Tibial nerve (tissue), 4 donors: ENCODE results near the gene ADIRF. TPM values are rescaled to one million over a fixed set of nuclear protein-coding genes. Genes with fewer than 3 reads are reported as not detected.

ENCODE experiments used
- DNase-seq, 2 donors: peaks; one replicate each; pipeline ENCODE4 v3.0.0-alpha.2; 2019; ENCODE audit warnings: low spot score in 2 of 2
- H3K27ac ChIP-seq, 4 donors: fragments of 200-600 bp; sonication (generic) in 3 of 4; one replicate each; pipeline ENCODE4 v1.5.1; 2017 to 2019; ENCODE audit warnings: mild to moderate bottlenecking in 1 of 4
- H3K27me3 ChIP-seq, 2 donors: fragments of 200-600 bp; sonication (generic) in 1 of 2; one replicate each; pipeline versions ENCODE4 v1.5.1 to v1.6.0; 2017 to 2019
- H3K36me3 ChIP-seq, 3 donors: fragments of 200-600 bp; sonication (generic); one replicate each; pipeline ENCODE4 v1.5.1; 2018 to 2019
- H3K4me1 ChIP-seq, 4 donors: fragments of 200-600 bp; sonication (generic) in 3 of 4; one replicate each; pipeline ENCODE4 v1.5.1; 2017 to 2019
- H3K4me3 ChIP-seq, 4 donors: fragments of 200-600 bp; sonication (generic) in 3 of 4; one replicate each; pipeline ENCODE4 v1.5.1; 2017 to 2019; ENCODE audit warnings: mild to moderate bottlenecking in 1 of 4, moderate library complexity in 1 of 4
- H3K9me3 ChIP-seq, 4 donors: fragments of 200-600 bp; sonication (generic) in 3 of 4; one replicate each; pipeline ENCODE4 v1.5.1; 2017 to 2019
- EP300 ChIP-seq, 2 donors: sonication (generic); formaldehyde crosslinking; IDR thresholded peaks; one replicate each; pipeline ENCODE4 v1.6.1; 2017; ENCODE audit warnings: antibody characterized with exemption in 2 of 2, mild to moderate bottlenecking in 1 of 2
- POLR2A ChIP-seq, 2 donors: fragments of 450-650 bp; IDR thresholded peaks; one replicate each; pipeline ENCODE4 v1.6.1; 2017; ENCODE audit warnings: antibody characterized with exemption in 2 of 2, mild to moderate bottlenecking in 2 of 2, moderate library complexity in 2 of 2
- WGBS, 2 donors: methylation state at CpG; one replicate each; pipeline ENCODE4 v1.1.5; 2018; 5-methylcytosine and 5-hydroxymethylcytosine counted together
- total RNA-seq, 4 donors: library from RNA; depleted of rRNA; stranded (reverse); fragments of >200 nt; gene quantifications; one replicate each; pipeline ENCODE4 v1.1.0, GENCODE V29; 2016
- TF ChIP-seq, protein P1 (sequence below), 5 experiments: fragments of 200-600 bp in 3 of 5; fragments of 450-650 bp in 2 of 5; sonication (generic) in 3 of 5; IDR thresholded peaks; one replicate each; pipeline ENCODE4 v1.5.1; 2016 to 2019; ENCODE audit warnings: antibody characterized with exemption in 5 of 5, mild to moderate bottlenecking in 3 of 5, moderate library complexity in 2 of 5

The ADIRF gene
- total RNA-seq, 4 donors from 2014 or later = 703 to 1,895 (median 1,121) TPM

GRCh38 chr10:86953747-86954680, 14.3 kb upstream of the ADIRF start:
- H3K36me3 ChIP-seq = no peaks in the 10 kb centered on the region
- WGBS, 2 donors = 13 to 27% methylated on average over 13 to 14 of the region's 15 CpGs
- H3K4me1 ChIP-seq = peaks cover 3 to 62% (median 42%) of the 10 kb centered on the region in 4 donors
- peaks cover 0 to 11% (median 0%) of the 10 kb centered on the region in 4 donors for H3K9me3 ChIP-seq
- H3K27ac ChIP-seq = peak overlapping the region; percentile 66 to 94 (median 90)
- TF ChIP-seq, protein P1, sequence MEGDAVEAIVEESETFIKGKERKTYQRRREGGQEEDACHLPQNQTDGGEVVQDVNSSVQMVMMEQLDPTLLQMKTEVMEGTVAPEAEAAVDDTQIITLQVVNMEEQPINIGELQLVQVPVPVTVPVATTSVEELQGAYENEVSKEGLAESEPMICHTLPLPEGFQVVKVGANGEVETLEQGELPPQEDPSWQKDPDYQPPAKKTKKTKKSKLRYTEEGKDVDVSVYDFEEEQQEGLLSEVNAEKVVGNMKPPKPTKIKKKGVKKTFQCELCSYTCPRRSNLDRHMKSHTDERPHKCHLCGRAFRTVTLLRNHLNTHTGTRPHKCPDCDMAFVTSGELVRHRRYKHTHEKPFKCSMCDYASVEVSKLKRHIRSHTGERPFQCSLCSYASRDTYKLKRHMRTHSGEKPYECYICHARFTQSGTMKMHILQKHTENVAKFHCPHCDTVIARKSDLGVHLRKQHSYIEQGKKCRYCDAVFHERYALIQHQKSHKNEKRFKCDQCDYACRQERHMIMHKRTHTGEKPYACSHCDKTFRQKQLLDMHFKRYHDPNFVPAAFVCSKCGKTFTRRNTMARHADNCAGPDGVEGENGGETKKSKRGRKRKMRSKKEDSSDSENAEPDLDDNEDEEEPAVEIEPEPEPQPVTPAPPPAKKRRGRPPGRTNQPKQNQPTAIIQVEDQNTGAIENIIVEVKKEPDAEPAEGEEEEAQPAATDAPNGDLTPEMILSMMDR (IDR thresholded peaks at IDR 0.05) = no peak
- TF ChIP-seq POLR2A (IDR thresholded peaks at IDR 0.05) (peak in 1 of 2 donors; percentile 27), EP300 (IDR thresholded peaks at IDR 0.05) (peak in 1 of 2 donors; percentile 80)
- H3K4me3 ChIP-seq = peak overlapping the region in 1 of 4 donors; percentile 44
- no peaks in the 10 kb centered on the region for H3K27me3 ChIP-seq
- peak; percentile 51 to 60 for DNase-seq

DNA sequence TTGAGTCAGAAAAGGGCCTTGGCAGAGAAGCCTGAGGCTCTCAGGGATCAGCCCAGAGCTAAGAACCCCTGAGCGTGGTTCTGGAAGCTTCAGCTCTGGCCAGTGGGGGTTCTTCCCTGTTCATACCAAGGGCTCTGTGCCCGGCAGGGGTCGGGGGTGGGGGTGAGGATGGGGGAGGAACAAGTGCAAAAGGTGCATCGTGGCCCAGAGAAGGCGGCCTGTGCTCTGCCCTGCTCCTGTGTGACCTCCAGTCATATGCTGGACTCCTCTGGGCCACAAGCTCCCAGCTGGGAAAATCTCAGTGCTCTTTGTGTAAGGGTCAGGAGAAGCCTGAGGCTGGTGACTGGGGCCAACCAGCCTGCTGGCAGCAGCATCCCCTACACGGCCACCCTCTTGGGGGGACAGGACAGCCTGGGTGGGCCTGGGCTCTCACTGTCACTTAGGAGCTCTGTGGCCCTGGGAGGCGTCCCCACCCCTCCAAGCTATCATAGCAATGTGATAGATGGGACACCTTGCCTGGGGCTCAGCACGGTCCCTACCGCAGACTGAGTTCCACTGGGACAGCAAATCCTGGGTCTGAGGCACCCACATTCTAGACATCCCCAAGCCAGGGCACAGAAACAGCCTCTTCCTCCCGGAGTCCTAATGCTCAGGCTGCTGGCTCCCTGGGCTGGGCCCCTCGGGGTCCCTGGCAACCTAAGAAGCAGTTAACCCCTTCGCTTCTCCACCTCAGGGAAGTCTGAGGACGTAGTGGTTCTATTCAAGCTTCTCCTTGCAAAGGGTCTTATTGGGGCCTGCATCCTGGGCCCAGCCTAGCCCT, 13.4 kb upstream of the ADIRF start:
- Histone ChIP-seq H3K36me3 (no peaks in the 10 kb centered on the region), H3K4me3 (peak overlapping the region in 2 of 4 donors; percentile 8 to 44), H3K27ac (peak overlapping the region; percentile 66 to 94 (median 90)), H3K9me3 (peaks cover 0 to 11% (median 0%) of the 10 kb centered on the region in 4 donors), H3K4me1 (peaks cover 3 to 70% (median 50%) of the 10 kb centered on the region in 4 donors), H3K27me3 (no peaks in the 10 kb centered on the region)
- TF ChIP-seq POLR2A (IDR thresholded peaks at IDR 0.05) (no peak), EP300 (IDR thresholded peaks at IDR 0.05) (no peak)
- TF ChIP-seq, protein P1 (IDR thresholded peaks at IDR 0.05) = no peak
- no peak for DNase-seq
- WGBS, 2 donors = 15 to 20% methylated on average over 5 to 13 of the region's 13 CpGs

- peak overlapping the region; percentile 66 to 94 (median 90) for H3K27ac ChIP-seq
- H3K4me1 ChIP-seq = peaks cover 3 to 78% (median 55%) of the 10 kb centered on the region in 4 donors
- peak overlapping the region in 2 of 4 donors; percentile 8 to 44 for H3K4me3 ChIP-seq
- no peaks in the 10 kb centered on the region for H3K36me3 ChIP-seq
- TF ChIP-seq, protein P1 (IDR thresholded peaks at IDR 0.05) = no peak
- peak in 1 of 2 donors; percentile 7 for TF ChIP-seq EP300 (IDR thresholded peaks at IDR 0.05)
- H3K27me3 ChIP-seq = no peaks in the 10 kb centered on the region
- peaks cover 0 to 11% (median 0%) of the 10 kb centered on the region in 4 donors for H3K9me3 ChIP-seq
- WGBS, 2 donors = 52 to 55% methylated on average over 5 to 16 of the region's 16 CpGs
- no peak for DNase-seq
Observed at GRCh38 chr10:86955501-86956194, 12.6 kb upstream of the ADIRF start.

GRCh38 chr10:86956195-86956847, 12.0 kb upstream of the ADIRF start:
- peak overlapping the region in 2 of 4 donors; percentile 8 to 44 for H3K4me3 ChIP-seq
- peaks cover 3 to 83% (median 55%) of the 10 kb centered on the region in 4 donors for H3K4me1 ChIP-seq
- no peaks in the 10 kb centered on the region for H3K36me3 ChIP-seq
- WGBS, 2 donors = 71 to 83% methylated on average over 6 to 7 of the region's 7 CpGs
- H3K27me3 ChIP-seq = no peaks in the 10 kb centered on the region
- TF ChIP-seq POLR2A (IDR thresholded peaks at IDR 0.05) = no peak
- TF ChIP-seq, protein P1 (IDR thresholded peaks at IDR 0.05) = no peak
- no peak for TF ChIP-seq EP300 (IDR thresholded peaks at IDR 0.05)
- peaks cover 0 to 11% (median 0%) of the 10 kb centered on the region in 4 donors for H3K9me3 ChIP-seq
- DNase-seq = no peak
- H3K27ac ChIP-seq = peak overlapping the region; percentile 66 to 94 (median 90)
